ENCODE data around the gene C1QTNF6. TPM values are rescaled to one million over a fixed set of nuclear protein-coding genes. Genes with fewer than 3 reads are reported as not detected.
A peak's percentile ranks its signal among the peaks of the same experiment; 100 is the strongest.

C1QTNF6 gene
- total and polyA plus RNA-seq, 10 of the 15 experiments (the other 5 are each of a cell fraction or from before 2014, with no cell fraction given), result 0.16 to 4.1 (median 1.3) TPM

- ChIA-PET POLR2A (no interaction called here), SMC1A (ENCODE audit: uncharacterized antibody, unreplicated experiment) (no interaction called here), CTCF (no interaction called here), RAD21 (ENCODE audit: unreplicated experiment) (interaction anchor here (1.6 kb wide), 1 partner anchor 15 kb away, joined by 6 read pairs; no protein-coding TSS in a partner anchor)
- Histone ChIP-seq H3K79me2 (ENCODE audit: control insufficient read depth, insufficient read depth, low read length) (no peaks in the 10 kb centered on the region), H3K4me1 (ENCODE audit: control insufficient read depth, insufficient read depth, low read length) (no peaks in the 10 kb centered on the region), H4K20me1 (ENCODE audit: control insufficient read depth, insufficient read depth) (no peaks in the 10 kb centered on the region; the same call in 1 of the 2 replicates), H3K9ac (ENCODE audit: control insufficient read depth, insufficient read depth, low read length) (no peak overlapping the region), H3K27ac (ENCODE audit: control insufficient read depth, insufficient read depth) (no peak overlapping the region), H3K9me3 (replicated peaks; ENCODE audit: control insufficient read depth, insufficient read depth, low read length) (no peaks in the 10 kb centered on the region), H3K36me3 (ENCODE audit: control insufficient read depth in 2 of 2, insufficient read depth in 2 of 2, low read length in 1 of 2) (peaks cover 22 to 62% of the 10 kb centered on the region in 2 experiments), H3K4me3 (no peak overlapping the region), H3K27me3 (replicated peaks in 1 of 2; ENCODE audit: control insufficient read depth in 2 of 2, insufficient read depth in 2 of 2, low read length in 1 of 2) (no peaks in the 10 kb centered on the region), H3K4me2 (ENCODE audit: control insufficient read depth, insufficient read depth) (no peak overlapping the region), H2AFZ (ENCODE audit: control insufficient read depth, low read depth, low read length) (no peak overlapping the region)
- DNase-seq (ENCODE audit: low read depth, low spot score) (no peak), ATAC-seq (peak; percentile 51), FAIRE-seq (no peak)
- WGBS (ENCODE audit: insufficient coverage, insufficient replicate concordance, low lambda C conversion rate, missing lambda C conversion rate), result 72% methylated on average over 16 of the region's 16 CpGs
- TF ChIP-seq MYB (IDR thresholded peaks at IDR 0.05; ENCODE audit: borderline replicate concordance, low read depth, low read length) (no peak), ZZZ3 (IDR thresholded peaks at IDR 0.05; ENCODE audit: control insufficient read depth, insufficient read length, low read depth) (no peak), NRF1 (conservative IDR thresholded peaks at IDR 0.05; ENCODE audit: low read depth, low read length) (no peak), SMAD5 (IDR thresholded peaks at IDR 0.05; ENCODE audit: low read depth) (no peak), IRF5 (IDR thresholded peaks at IDR 0.05; ENCODE audit: borderline replicate concordance) (no peak), NBN (IDR thresholded peaks at IDR 0.05) (no peak), EED (IDR thresholded peaks at IDR 0.05; ENCODE audit: low read depth) (no peak), HDAC2 (IDR thresholded peaks at IDR 0.05) (no peak), PBX3 (IDR thresholded peaks at IDR 0.05; ENCODE audit: insufficient replicate concordance, low read depth, low read length) (no peak), ZSCAN29 (IDR thresholded peaks at IDR 0.05) (no peak), BCL11A (IDR thresholded peaks at IDR 0.05; ENCODE audit: low read depth, low read length) (no peak)
- TF ChIP-seq, protein P1, sequence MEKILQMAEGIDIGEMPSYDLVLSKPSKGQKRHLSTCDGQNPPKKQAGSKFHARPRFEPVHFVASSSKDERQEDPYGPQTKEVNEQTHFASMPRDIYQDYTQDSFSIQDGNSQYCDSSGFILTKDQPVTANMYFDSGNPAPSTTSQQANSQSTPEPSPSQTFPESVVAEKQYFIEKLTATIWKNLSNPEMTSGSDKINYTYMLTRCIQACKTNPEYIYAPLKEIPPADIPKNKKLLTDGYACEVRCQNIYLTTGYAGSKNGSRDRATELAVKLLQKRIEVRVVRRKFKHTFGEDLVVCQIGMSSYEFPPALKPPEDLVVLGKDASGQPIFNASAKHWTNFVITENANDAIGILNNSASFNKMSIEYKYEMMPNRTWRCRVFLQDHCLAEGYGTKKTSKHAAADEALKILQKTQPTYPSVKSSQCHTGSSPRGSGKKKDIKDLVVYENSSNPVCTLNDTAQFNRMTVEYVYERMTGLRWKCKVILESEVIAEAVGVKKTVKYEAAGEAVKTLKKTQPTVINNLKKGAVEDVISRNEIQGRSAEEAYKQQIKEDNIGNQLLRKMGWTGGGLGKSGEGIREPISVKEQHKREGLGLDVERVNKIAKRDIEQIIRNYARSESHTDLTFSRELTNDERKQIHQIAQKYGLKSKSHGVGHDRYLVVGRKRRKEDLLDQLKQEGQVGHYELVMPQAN (conservative IDR thresholded peaks at IDR 0.05), result no peak
- in situ Hi-C loops (cut with MboI) (no loop called here), intact Hi-C loops (cut with micrococcal nuclease; ENCODE audit: unreplicated experiment) (no loop called here)
- BruUV-seq (replicated peaks), result no TSS peak
Measured at GRCh38 chr22:37133304-37134018, 54.6 kb downstream of the C1QTNF6 start.

All from GM12878 (cell line).